Stimulated activated CD4-positive, alpha-beta T cell treated with anti-CD3 and anti-CD28 coated beads, Interleukin-15, amount 100 ng/mL, for 48 hours (primary cell): Measurements from ENCODE around the gene RAD51B.
A peak's percentile ranks its signal among the peaks of the same experiment; 100 is the strongest.

Source experiments
- DNase-seq, 2 donors: peaks; one replicate each; pipeline ENCODE4 v3.0.0-alpha.2; 2020; ENCODE audit warnings: low read depth in 2 of 2

Gene RAD51B

GRCh38 chr14:68616221-68616902 is 796.8 kb downstream of the RAD51B start:
- DNase-seq = no peak

GRCh38 chr14:68619790-68620574 is 800.4 kb downstream of the RAD51B start:
- DNase-seq = no peak

- DNase-seq = no peak
Measured at GRCh38 chr14:68621400-68622365, 802.1 kb downstream of the RAD51B start.

- DNase-seq = no peak
Measured at GRCh38 chr14:68622856-68623255, 803.3 kb downstream of the RAD51B start.

GRCh38 chr14:68623307-68623706 is 803.7 kb downstream of the RAD51B start:
- no peak for DNase-seq

- DNase-seq = no peak
Measured at GRCh38 chr14:68623826-68624225, 804.2 kb downstream of the RAD51B start.

- DNase-seq = no peak
Measured at GRCh38 chr14:68624541-68625220, 805.1 kb downstream of the RAD51B start.

- no peak for DNase-seq
Measured at GRCh38 chr14:68625366-68626090, 805.9 kb downstream of the RAD51B start.

GRCh38 chr14:68626386-68626785 is 806.8 kb downstream of the RAD51B start:
- DNase-seq = no peak

GRCh38 chr14:68627050-68627867 is 807.7 kb downstream of the RAD51B start:
- no peak for DNase-seq

- DNase-seq = peak; percentile 24 to 28
Measured at GRCh38 chr14:68627868-68628604, 808.5 kb downstream of the RAD51B start.

GRCh38 chr14:68628605-68629310 is 809.2 kb downstream of the RAD51B start:
- peak in 1 of 2 donors; percentile 8 for DNase-seq

GRCh38 chr14:68630081-68630571 is 810.5 kb downstream of the RAD51B start:
- DNase-seq = no peak

GRCh38 chr14:68630611-68631393 is 811.2 kb downstream of the RAD51B start:
- DNase-seq = no peak

- DNase-seq = no peak
Measured at GRCh38 chr14:68631394-68632053, 811.9 kb downstream of the RAD51B start.

- no peak for DNase-seq
Measured at GRCh38 chr14:68632054-68632895, 812.7 kb downstream of the RAD51B start.
